Measurements from ENCODE around the gene LAMB4. TPM values are rescaled to one million over a fixed set of nuclear protein-coding genes. Genes with fewer than 3 reads are reported as not detected.

The LAMB4 gene
- total RNA-seq, 1 donor from 2014 or later: 18.3 TPM

DNA sequence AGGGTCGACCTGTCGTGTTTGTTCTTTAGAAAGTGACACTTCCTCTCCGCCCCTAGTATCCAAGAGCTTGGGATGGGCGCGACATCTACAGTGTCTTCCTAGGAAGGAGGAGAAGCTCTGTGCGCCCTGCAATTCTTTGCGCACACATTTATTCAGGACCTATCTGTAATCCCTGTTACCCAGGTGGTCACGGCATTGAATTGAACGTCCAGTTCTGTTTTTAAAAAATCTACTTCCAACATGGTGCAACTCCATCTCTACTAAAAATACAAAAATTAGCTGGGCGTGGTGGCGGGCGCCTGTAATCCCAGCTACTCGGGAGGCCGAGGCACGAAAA lies 126.6 kb downstream of the LAMB4 start:
- no peak for DNase-seq (ENCODE audit: low spot score in 2 of 2, unreplicated experiment in 2 of 2)
- Mint-ChIP-seq H3K36me3 (no peaks in the 10 kb centered on the region), H3K27me3 (ENCODE audit: low read depth) (no peaks in the 10 kb centered on the region), H3K9me3 (no peaks in the 10 kb centered on the region), H3K27ac (peak overlapping the region; percentile 37), H3K4me1 (peaks cover 53% of the 10 kb centered on the region), H3K4me3 (peak overlapping the region; percentile 85)
- TF ChIP-seq CTCF (IDR thresholded peaks at IDR 0.05; ENCODE audit: unreplicated experiment): no peak

DNA sequence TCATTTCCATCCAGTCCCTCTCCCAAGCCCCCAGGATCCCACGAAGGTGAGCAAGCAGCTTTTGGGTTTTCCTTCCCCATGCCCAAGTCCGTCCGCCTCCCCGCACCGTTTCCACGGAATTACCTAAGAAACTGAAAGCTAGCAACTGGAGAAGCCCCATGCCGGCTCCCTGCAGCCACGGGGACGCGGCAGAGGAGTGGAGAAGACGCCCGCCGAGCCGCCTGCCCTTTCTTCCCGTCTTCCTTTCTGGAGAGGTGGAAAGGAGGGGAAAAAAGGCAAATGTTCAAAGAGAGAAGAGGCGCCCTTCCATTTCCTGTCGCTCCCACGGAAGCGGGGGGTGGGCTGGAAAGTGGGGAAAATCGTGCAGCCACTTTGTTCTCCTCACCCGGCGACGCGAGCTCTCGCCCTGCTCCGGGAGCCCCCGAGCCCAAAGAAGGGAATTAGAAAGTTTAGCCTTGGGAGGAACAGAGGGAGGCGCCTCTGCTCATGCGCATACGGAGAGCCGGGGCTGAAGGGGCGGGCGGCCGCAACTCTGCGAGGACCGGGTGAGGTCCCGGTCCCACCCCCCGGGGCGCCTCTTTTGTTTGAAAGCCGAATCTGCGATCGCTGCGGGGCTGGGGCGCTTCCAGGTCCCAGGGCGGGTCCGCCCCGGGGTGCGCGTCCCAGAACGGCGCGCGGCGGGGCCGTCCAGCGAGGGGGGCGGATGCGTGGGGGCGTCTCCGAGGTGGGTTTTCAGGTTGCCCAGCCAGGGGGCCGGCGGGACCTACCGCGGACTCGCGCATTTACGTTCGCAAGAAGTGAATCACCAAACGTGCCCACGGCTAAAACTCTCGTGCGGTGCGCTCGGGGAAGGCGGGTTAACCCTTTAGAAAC lies 127.2 kb downstream of the LAMB4 start, which contains the start of gene LAMB1:
LAMB1 (minus strand) TSS at position 436 of the 873 bp plus-strand sequence; CDS start at position 160, 276 bp downstream.
- no peak for TF ChIP-seq CTCF (IDR thresholded peaks at IDR 0.05; ENCODE audit: unreplicated experiment)
- H3K9me3 Mint-ChIP-seq: no peaks in the 10 kb centered on the region
- H3K27me3 Mint-ChIP-seq (ENCODE audit: low read depth): no peaks in the 10 kb centered on the region
- H3K4me1 Mint-ChIP-seq: peaks cover 59% of the 10 kb centered on the region
- peaks cover under 1% of the 10 kb centered on the region for H3K36me3 Mint-ChIP-seq
- H3K4me3 Mint-ChIP-seq: peak within 1 kb of the TSS; percentile 85
- DNase-seq (ENCODE audit: low spot score in 2 of 2, unreplicated experiment in 2 of 2): peak; percentile 63 to 80
- peak within 1 kb of the TSS; percentile 95 for H3K27ac Mint-ChIP-seq

- TF ChIP-seq CTCF (IDR thresholded peaks at IDR 0.05; ENCODE audit: unreplicated experiment): no peak
- Mint-ChIP-seq H3K27me3 (ENCODE audit: low read depth) (no peaks in the 10 kb centered on the region), H3K4me1 (peaks cover 57% of the 10 kb centered on the region), H3K27ac (peak overlapping the region; percentile 95), H3K4me3 (peak overlapping the region; percentile 85), H3K36me3 (peaks cover 3% of the 10 kb centered on the region), H3K9me3 (no peaks in the 10 kb centered on the region)
- DNase-seq (ENCODE audit: low spot score in 2 of 2, unreplicated experiment in 2 of 2): no peak
These were observed 128.1 kb downstream of the LAMB4 start for GRCh38 chr7:108001764-108002725.

- DNase-seq (ENCODE audit: low spot score in 2 of 2, unreplicated experiment in 2 of 2): no peak
- H3K36me3 Mint-ChIP-seq: peaks cover 8% of the 10 kb centered on the region
- H3K4me3 Mint-ChIP-seq: peak overlapping the region; percentile 85
- peak overlapping the region; percentile 76 for H3K27ac Mint-ChIP-seq
- no peaks in the 10 kb centered on the region for H3K9me3 Mint-ChIP-seq
- no peak for TF ChIP-seq CTCF (IDR thresholded peaks at IDR 0.05; ENCODE audit: unreplicated experiment)
- H3K27me3 Mint-ChIP-seq (ENCODE audit: low read depth): no peaks in the 10 kb centered on the region
- H3K4me1 Mint-ChIP-seq: peaks cover 64% of the 10 kb centered on the region
These were observed 129.0 kb downstream of the LAMB4 start for GRCh38 chr7:108000875-108001763.
